22Rv1 (cell line): ENCODE data around the gene P2RY10.

ENCODE experiments used
- H3K27ac ChIP-seq: fragments of 450-650 bp; 2 replicates; pipeline ENCODE4 v1.5.1; 2017
- ZFX ChIP-seq: fragments of 450-650 bp; IDR thresholded peaks from 2 replicates; pipeline ENCODE4 v1.6.1; 2017; ENCODE audit warnings: antibody characterized with exemption, borderline replicate concordance
- TF ChIP-seq, protein P1 (sequence below): fragments of 450-650 bp; IDR thresholded peaks from 2 replicates; pipeline ENCODE4 v1.5.1; 2017; ENCODE audit warnings: mild to moderate bottlenecking

P2RY10 gene, protein sequence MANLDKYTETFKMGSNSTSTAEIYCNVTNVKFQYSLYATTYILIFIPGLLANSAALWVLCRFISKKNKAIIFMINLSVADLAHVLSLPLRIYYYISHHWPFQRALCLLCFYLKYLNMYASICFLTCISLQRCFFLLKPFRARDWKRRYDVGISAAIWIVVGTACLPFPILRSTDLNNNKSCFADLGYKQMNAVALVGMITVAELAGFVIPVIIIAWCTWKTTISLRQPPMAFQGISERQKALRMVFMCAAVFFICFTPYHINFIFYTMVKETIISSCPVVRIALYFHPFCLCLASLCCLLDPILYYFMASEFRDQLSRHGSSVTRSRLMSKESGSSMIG

DNA sequence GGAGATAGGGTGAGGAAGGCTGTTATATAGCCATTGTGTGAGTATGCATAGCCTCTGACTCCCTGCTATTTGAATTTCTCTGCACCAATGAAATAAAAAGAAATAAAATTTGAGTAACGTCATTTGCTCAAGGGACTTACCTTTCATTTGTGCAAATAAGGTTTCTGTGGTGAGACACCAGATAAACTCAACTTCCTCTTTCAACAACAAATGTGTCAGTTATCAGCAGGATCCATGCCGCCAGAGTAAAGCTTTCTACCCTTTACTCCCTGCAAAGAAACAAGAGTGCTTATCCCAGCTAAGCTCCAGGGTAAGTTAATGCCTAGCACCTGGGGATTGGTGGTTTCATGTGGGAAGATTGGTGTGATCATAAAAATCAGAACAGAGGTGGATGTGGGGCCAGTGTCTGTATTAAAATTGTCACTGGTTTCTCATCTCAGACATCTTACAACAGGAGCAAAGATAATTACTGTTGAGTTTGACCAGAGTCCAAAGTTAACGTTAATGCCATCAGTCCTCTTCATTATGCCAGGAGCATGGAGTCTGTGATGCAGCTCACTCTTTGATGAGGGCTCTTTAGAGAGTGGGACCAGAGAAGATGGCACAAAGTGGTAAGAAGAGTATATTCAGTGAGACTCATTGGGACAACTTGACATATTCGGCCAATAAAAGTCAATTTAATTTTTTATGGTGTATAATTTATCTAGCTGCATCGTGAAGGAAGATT is at the start of gene P2RY10:
Gene P2RY10 (plus strand): TSS at position 206 of the 727 bp plus-strand sequence. CDS start 15,130 bp downstream, outside the sequence.
- TF ChIP-seq, protein P1, sequence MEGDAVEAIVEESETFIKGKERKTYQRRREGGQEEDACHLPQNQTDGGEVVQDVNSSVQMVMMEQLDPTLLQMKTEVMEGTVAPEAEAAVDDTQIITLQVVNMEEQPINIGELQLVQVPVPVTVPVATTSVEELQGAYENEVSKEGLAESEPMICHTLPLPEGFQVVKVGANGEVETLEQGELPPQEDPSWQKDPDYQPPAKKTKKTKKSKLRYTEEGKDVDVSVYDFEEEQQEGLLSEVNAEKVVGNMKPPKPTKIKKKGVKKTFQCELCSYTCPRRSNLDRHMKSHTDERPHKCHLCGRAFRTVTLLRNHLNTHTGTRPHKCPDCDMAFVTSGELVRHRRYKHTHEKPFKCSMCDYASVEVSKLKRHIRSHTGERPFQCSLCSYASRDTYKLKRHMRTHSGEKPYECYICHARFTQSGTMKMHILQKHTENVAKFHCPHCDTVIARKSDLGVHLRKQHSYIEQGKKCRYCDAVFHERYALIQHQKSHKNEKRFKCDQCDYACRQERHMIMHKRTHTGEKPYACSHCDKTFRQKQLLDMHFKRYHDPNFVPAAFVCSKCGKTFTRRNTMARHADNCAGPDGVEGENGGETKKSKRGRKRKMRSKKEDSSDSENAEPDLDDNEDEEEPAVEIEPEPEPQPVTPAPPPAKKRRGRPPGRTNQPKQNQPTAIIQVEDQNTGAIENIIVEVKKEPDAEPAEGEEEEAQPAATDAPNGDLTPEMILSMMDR: no peak
- TF ChIP-seq ZFX: no peak
- H3K27ac ChIP-seq: no peak within 1 kb of the TSS

DNA sequence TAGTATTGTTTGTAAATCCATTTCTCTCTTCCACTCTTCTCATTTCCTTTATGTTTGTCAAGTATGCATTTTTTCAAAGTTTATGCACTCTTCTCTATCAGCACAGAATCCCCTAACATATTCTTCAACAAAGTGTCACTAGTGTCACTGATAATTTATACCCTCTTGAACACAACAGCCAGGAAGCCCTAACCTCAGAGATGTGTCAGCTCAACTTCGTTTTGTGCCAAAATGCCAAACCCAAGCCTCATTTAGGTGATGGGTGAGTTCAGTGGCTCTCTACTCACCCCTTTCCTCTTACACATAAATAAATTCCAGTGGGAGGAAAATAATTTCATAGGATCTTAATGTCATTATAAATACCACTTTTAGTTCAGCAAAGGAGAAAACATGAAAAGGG is 22.4 kb upstream of the P2RY10 start:
- H3K27ac ChIP-seq: no peak overlapping the region
- TF ChIP-seq ZFX: no peak
- TF ChIP-seq, protein P1: no peak

DNA sequence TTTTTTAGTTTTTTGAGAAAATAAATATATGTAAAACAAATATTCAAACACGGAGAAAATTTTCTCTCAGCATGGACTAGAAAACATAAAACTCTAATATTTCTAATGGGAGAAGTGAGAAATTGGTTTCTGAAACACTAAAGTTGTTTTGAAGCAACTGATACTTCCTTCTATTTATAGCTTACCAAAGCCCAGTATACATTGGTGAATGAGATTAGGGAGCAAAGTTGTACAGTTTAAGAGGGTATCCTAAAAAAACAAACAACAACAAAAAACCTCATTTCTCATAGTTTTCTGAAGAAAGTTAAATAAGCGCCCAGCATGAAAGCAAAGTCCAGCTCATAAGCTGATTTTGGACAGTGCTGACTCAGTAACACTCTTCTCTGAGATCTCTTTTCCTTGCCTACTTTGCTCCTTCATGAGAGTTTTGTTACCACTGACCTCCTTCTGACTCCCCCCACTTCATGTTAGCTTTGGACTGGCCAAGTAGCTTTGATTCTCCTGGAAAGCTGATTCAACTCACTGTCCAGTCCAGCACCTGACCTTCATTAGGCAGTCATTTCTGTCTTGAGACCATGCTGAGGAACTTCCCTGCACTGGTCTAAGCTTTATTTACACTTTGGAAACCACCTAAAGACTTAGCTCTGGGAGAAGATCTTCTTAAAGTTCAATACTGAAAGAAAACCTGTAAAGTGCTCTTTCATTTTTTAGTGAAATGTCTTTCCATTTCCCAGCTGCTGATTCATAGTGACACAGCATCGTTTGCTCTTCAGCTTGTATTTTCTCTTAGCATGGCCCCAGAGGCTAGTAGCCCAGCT is 21.8 kb upstream of the P2RY10 start:
- TF ChIP-seq, protein P1: no peak
- TF ChIP-seq ZFX: no peak
- H3K27ac ChIP-seq: no peak overlapping the region

DNA sequence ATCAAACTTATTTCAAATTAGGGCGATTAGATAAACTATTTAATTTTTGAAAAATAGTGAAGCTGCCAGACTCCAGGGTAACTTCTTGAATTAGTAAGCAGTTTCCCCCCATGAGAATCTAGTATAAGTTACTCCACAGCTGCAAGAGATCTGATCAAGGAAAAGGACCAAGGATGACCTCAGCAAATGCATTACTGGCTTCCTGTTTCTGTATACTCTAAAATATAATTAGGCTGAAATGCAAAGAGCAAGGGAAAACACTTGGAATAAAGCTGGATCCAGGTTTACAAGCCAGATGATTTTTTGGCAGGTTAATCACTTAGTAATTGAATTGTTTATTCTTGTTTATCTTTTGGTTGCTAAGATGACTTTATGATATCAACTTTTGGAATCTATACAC is 13.4 kb upstream of the P2RY10 start:
- no peak overlapping the region for H3K27ac ChIP-seq
- TF ChIP-seq, protein P1: no peak
- no peak for TF ChIP-seq ZFX

DNA sequence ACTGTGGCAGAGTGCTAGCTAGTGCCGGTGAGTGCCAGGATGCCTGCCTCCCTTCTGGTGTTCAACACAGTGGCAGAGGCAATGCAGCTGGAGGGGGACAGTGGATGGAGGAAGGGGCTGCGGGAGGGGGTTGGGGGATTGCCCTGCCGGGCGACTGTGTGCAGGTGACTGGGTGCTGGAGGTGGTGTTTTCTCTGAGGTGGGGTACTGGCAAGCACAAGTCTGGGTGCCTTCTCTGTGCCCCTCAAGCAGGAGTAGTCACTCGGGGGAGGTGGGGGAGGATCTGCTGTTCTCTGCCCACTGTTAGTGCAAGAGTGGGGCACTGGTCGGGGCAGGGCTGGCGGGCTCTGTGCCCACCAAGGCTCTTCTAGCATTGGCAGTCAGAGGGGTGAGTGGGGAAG is 10.3 kb upstream of the P2RY10 start:
- TF ChIP-seq, protein P1: no peak
- TF ChIP-seq ZFX: no peak
- H3K27ac ChIP-seq: no peak overlapping the region

DNA sequence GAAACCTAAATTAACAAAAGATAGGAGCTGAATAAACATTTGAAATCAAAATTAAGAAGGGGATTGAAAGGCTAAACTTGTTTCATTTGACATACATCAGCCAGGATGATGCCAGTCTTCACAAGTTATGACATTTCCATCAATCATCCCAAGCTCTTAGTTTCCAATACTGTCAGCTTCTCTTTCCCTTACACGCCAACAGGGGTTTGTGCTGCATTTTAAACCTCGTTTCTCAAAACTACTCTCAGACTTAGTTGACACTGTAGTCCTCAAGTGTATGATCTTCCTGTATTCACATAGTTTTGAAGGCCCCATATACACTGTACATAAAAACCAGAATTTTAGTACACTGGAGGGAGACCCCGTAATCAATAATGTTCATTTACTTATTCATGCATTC is 840 bp upstream of the P2RY10 start:
- no peak overlapping the region for H3K27ac ChIP-seq
- TF ChIP-seq ZFX: no peak
- TF ChIP-seq, protein P1: no peak
